ENCODE measurements around the gene ZNF500. TPM values are rescaled to one million over a fixed set of nuclear protein-coding genes. Genes with fewer than 3 reads are reported as not detected.

The ZNF500 gene
- total RNA-seq (10 to 100 TPM; 12.5 to 13.6 TPM), polyA plus RNA-seq (ENCODE audit: insufficient read length in 6 of 6) (10 to 100 TPM; 13.8 to 20.8 (median 16.8) TPM)
- long read RNA-seq, donor 1, full-length matches to known transcripts, result 13 of 13 reads
- long read RNA-seq, donor 1, partial matches to known transcripts, result 0 of 13 reads
- long read RNA-seq, donor 1, other reads (novel, unspliced or antisense), result 0 of 13 reads
- long read RNA-seq, donor 2, full-length matches to known transcripts, result 20 of 27 reads
- long read RNA-seq, donor 2, partial matches to known transcripts, result 7 of 27 reads
- long read RNA-seq, donor 2, other reads (novel, unspliced or antisense), result 0 of 27 reads
- long read RNA-seq, donor 3, partial matches to known transcripts, result 0 of 4 reads
- long read RNA-seq, donor 3, other reads (novel, unspliced or antisense), result 0 of 4 reads
- long read RNA-seq, donor 4, full-length matches to known transcripts, result 2 of 3 reads
- long read RNA-seq, donor 4, partial matches to known transcripts, result 0 of 3 reads
- long read RNA-seq, donor 4, other reads (novel, unspliced or antisense), result 1 of 3 reads
- long read RNA-seq, donor 5, full-length matches to known transcripts, result 9 of 9 reads
- long read RNA-seq, donor 5, partial matches to known transcripts, result 0 of 9 reads
- long read RNA-seq, donor 5, other reads (novel, unspliced or antisense), result 0 of 9 reads
- long read RNA-seq, donor 6, full-length matches to known transcripts, result 6 of 6 reads
- long read RNA-seq, donor 6, partial matches to known transcripts, result 0 of 6 reads
- long read RNA-seq, donor 6, other reads (novel, unspliced or antisense), result 0 of 6 reads
- long read RNA-seq, donor 7, full-length matches to known transcripts, result 2 of 2 reads
- long read RNA-seq, donor 7, partial matches to known transcripts, result 0 of 2 reads
- long read RNA-seq, donor 7, other reads (novel, unspliced or antisense), result 0 of 2 reads
- long read RNA-seq, donor 8, full-length matches to known transcripts, result 3 of 3 reads
- long read RNA-seq, donor 8, partial matches to known transcripts, result 0 of 3 reads
- long read RNA-seq, donor 8, other reads (novel, unspliced or antisense), result 0 of 3 reads
- long read RNA-seq, donor 9, result 0 reads
- long read RNA-seq, donor 10, full-length matches to known transcripts, result 2 of 2 reads
- long read RNA-seq, donor 10, partial matches to known transcripts, result 0 of 2 reads
- long read RNA-seq, donor 10, other reads (novel, unspliced or antisense), result 0 of 2 reads
- long read RNA-seq, donor 11, result 0 reads
- long read RNA-seq, donor 12, full-length matches to known transcripts, result 12 of 12 reads
- long read RNA-seq, donor 12, partial matches to known transcripts, result 0 of 12 reads
- long read RNA-seq, donor 12, other reads (novel, unspliced or antisense), result 0 of 12 reads

DNA sequence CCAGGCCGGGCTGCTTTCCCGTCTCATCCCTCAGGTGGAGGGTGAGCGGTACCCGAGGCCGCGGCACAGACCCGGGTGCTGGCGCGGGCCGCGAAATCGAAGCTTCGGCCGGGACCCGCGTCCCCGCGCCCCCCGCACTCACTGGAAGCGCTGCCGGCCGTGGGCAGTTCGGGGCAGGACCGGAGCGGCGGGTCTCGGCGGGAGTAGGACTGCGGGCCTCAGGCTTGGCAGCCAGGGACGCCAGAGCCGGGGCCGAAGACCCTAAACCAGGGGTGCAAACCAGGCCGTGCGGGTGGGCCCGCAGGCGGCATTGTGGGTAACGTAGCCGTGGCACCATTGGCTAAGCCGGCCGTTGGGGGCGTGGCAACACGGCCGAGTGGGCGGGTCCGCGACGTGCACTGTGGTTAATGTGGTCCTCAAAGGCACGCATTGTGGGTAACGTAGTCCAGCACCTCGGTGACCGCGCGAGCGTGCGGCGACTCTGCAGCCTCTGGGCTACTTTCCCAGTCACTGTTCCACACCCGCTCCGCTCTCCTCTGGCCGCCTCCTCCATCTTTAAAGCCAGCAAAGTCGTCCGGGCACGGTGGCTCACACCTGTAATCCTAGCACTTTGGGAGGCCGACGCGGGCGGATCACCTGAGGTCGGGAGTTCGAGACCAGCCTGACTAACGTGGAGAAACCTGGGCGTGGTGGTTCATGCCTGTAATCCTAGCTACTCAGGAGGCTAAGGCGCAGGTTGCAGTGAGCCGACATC lies at the start of gene ZNF500:
Gene ZNF500, minus strand, starts transcription at position 288 of the 754 bp plus-strand sequence. CDS start 1,184 bp downstream, outside the sequence.
- TF ChIP-seq, protein P1, sequence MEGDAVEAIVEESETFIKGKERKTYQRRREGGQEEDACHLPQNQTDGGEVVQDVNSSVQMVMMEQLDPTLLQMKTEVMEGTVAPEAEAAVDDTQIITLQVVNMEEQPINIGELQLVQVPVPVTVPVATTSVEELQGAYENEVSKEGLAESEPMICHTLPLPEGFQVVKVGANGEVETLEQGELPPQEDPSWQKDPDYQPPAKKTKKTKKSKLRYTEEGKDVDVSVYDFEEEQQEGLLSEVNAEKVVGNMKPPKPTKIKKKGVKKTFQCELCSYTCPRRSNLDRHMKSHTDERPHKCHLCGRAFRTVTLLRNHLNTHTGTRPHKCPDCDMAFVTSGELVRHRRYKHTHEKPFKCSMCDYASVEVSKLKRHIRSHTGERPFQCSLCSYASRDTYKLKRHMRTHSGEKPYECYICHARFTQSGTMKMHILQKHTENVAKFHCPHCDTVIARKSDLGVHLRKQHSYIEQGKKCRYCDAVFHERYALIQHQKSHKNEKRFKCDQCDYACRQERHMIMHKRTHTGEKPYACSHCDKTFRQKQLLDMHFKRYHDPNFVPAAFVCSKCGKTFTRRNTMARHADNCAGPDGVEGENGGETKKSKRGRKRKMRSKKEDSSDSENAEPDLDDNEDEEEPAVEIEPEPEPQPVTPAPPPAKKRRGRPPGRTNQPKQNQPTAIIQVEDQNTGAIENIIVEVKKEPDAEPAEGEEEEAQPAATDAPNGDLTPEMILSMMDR (IDR thresholded peaks at IDR 0.05), result no peak
- peaks cover 13 to 33% of the 10 kb centered on the region in 2 donors for H3K4me1 ChIP-seq
- peaks cover 0 to 32% of the 10 kb centered on the region in 2 donors for H3K36me3 ChIP-seq

DNA sequence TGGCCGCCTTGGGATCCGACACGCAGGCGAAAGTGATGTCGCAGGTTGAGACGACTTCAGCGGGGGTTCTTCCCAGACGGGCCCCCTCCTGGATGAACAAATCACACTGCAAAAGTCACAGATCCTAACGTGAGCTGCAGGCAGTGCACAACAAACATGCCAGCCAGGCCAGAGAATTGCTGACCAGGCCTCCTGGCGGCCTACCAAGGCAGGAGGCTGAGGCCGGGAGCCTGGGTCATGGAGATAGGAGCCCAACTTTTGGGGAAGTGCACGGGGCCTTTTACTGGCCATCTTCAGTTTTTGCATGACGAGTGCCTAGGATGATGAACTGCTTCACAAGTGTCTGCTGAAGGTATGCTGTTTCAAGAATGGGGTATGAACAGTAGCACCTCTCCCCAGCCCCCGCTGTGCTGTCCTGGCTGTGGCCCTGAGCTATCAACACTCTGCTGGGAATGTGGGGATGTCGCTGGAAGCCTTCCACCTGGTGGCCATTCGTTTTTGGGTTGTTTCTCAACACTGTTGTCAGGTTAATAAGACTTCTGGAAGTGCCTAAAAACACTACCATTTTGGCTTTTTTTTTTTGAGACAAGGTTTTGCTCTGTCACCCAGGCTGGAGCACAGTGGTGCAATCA lies 47.7 kb upstream of the ZNF500 start:
- no peak overlapping the region for H3K4me3 ChIP-seq
- H3K27ac ChIP-seq, result no peak overlapping the region
- peaks cover 0 to 100% of the 10 kb centered on the region in 2 donors for H3K36me3 ChIP-seq
- ATAC-seq (no peak), DNase-seq (no peak)
- intact Hi-C loops (cut with DNase I), result no loop called here
- no peaks in the 10 kb centered on the region for H3K9me3 ChIP-seq
- TF ChIP-seq, protein P1 (IDR thresholded peaks at IDR 0.05), result no peak
- H3K4me1 ChIP-seq, result no peaks in the 10 kb centered on the region
- no peaks in the 10 kb centered on the region for H3K27me3 ChIP-seq

More for the DNA sequence above, at the start of gene ZNF500:
- intact Hi-C loops (cut with DNase I), result no loop called here
- Histone ChIP-seq H3K27ac (peak within 1 kb of the TSS; percentile 87 to 89), H3K4me3 (peak within 1 kb of the TSS; percentile 97 to 99), H3K9me3 (no peaks in the 10 kb centered on the region), H3K27me3 (no peaks in the 10 kb centered on the region)
- peak; percentile 96 to 98 (median 98) for DNase-seq
- ATAC-seq, result peak; percentile 95

DNA sequence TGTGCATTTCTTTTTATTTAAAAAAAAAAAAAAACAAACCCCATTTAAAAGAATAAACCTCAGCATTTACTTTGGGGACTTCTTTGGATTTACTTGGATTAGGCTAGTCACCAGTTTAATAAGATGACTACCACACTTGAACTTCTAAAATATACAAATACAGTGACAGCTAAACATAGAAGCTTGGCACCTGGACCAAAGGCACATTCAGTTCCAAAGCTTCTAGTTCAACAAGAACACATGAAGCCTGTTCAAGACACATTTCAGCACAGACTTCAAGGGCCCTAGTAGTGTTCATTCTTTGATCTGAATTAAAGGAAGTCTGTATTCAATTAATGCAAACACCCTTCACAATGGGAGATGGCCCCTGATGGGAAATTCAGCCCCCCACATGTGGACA lies 47.1 kb upstream of the ZNF500 start:
- DNase-seq (no peak), ATAC-seq (no peak)
- Histone ChIP-seq H3K36me3 (peaks cover 0 to 100% of the 10 kb centered on the region in 2 donors), H3K4me1 (no peaks in the 10 kb centered on the region), H3K27me3 (no peaks in the 10 kb centered on the region), H3K4me3 (no peak overlapping the region), H3K27ac (no peak overlapping the region), H3K9me3 (no peaks in the 10 kb centered on the region)
- TF ChIP-seq, protein P1 (IDR thresholded peaks at IDR 0.05), result no peak
- intact Hi-C loops (cut with DNase I), result no loop called here

DNA sequence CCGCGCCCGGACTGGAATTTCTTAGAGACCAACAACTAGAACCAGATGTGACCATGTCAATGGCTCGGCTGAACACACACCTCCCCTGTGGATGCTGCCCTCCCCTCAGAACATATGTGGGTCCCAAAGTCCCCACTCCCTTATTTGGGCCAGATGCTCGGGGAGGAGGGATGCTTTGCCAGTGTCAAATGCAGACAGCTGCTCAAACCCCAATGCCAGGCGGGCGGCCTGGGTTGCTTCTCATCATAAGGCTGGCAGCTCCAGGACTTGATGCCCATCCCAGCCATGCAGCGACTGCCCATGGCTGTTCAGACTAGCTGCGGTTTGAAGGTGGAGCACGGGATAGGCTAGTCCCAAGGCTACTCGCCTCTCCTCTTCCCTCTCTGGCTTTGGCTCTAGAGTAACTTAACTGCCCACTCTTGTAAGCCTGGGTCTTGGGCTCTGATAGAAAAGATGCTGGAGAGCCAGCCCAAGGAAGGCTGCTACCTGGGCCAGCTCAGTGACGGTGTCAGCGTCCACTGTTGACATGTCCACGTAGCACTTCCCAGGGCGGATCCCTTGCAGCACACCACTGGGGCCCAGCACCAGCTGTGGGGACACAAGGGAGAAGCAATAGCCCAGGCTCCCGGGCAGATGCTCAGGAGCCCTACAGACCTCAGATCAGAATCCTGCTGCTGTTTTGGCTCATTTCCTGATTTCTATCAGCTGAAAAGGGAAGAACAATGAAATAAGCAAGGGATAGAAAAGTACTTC lies 46.5 kb upstream of the ZNF500 start:
- no peaks in the 10 kb centered on the region for H3K4me1 ChIP-seq
- ATAC-seq (no peak), DNase-seq (no peak)
- intact Hi-C loops (cut with DNase I), result no loop called here
- H3K9me3 ChIP-seq, result no peaks in the 10 kb centered on the region
- H3K36me3 ChIP-seq, result peaks cover 0 to 100% of the 10 kb centered on the region in 2 donors
- no peak overlapping the region for H3K4me3 ChIP-seq
- TF ChIP-seq, protein P1 (IDR thresholded peaks at IDR 0.05), result no peak
- no peaks in the 10 kb centered on the region for H3K27me3 ChIP-seq
- H3K27ac ChIP-seq, result no peak overlapping the region
